GM21529 (cell line): ENCODE measurements around the gene MARK2.
"Not testable (repeated sequence)": the region's sequence is repeated elsewhere in the genome, so short reads cannot be mapped to it uniquely, and the experiment has no call there.

Experiments used
- ATAC-seq: cut with Tn5 transposase; IDR thresholded peaks from one replicate; pipeline ENCODE4 v1.9.1; 2021; ENCODE audit not compliant: unreplicated experiment

MARK2 gene

DNA sequence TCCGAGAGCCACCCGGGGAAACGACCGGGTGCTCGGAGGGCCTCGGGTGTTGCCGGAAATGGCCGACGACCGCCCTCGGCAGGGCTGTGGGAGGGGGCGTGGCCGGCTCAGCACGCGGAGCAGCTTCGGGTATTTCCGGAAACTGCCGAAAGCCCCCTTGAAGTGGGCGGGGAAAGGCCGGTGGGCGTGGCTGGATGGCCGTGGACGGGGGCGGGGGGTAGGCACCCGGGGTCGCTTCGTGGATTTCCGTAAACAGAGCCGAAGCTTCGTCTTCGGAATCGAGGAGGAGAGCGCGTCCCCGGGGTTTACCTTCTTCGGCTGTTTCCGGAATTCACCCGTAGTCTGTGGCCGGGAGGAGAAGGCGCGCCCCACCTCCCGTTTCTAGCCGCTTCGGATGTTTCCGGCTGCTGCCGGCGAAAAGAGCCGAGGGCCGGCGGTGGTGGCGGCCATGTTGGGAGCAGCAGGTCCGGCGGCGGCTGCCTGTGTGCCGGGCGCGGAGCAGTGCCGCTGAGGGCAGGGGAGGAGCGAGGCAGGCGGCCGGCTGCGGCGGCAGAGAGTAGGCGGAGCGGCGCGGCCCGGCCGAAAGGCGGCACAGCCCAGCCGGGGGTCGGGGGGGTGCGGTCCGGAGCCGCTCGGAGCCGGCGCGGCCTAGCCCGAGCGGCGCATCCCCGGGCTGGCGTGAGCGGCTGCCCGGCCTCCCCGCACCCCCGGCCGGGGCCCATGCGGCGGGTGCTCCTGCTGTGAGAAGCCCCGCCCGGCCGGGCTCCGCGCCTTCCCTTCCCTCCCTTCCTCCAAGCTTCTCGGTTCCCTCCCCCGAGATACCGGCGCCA lies at the start of gene MARK2:
TSS of gene MARK2 (plus strand) at position 433 of the 830 bp plus-strand sequence. CDS start at position 830, 397 bp downstream.
- ATAC-seq: peak; percentile 71

DNA sequence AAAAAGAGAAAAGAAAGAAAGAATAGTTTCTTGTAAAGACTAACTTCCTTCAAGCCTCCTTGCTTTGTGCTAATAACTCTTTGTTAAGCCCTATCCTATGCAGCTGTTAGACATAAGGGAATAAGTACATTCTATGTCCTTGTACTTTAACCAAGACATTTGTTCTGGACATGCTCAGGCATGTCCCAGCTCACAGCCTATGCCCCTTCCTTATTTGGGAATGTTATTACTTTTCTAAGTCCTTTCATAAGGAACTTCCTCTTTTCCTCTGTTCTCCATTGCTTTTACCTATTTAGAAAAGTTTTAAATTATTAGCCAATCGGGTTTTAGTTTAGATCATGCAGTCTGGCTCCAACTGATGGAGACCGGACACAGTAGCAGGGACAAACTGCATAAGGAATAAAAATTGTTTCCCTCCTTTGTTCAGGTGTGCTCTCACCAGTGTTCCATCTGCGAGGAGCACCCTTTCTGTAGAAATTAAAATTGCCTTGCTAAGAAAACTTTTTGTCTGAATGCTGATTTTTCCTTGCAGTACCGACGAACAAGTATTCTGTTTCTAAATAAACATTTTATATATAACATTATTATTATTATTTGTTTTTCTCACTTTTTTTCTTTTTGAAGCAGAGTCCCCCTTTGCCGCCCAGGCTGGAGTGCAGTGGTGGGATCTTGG lies 47.3 kb upstream of the MARK2 start:
- ATAC-seq: no peak

DNA sequence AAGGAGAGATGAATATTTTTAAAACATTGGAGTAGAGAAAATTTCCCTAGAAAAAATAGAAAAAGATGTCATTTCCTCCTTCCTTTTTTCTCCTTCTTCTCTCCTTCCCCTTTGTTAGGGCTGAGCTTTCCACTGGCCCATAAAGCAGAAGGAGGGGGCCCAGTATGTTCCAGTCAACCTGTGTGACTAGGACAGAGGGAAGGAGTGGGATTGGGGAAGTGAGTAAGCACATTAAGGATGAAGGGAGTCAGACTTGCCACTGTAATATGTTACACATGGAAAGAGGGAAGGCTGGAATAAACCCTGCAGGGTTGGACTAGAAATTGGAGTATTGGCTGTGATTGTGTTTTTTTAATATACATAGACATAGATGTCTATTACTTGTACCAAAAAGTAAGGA lies 45.7 kb upstream of the MARK2 start:
- no peak for ATAC-seq

DNA sequence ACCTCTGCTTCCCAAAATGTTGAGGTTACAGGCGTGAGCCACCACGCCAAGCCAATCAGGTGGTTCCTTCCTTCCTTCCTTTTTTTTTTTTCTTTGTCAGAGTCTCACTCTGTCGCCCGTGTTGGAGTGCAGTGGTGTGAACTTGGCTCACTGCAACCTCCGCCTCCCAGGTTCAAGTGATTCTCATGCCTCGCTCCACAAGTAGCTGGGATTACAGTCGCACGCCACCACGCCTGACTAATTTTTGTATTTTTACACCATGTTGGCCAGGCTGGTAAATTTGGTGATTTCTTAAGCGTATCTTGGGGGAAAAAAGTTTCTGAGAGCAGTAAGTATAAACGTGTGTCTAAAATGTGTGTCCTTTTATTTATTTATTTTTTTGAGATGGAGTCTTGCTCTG lies 43.8 kb upstream of the MARK2 start:
- ATAC-seq: no peak

- ATAC-seq: no peak
Observed at GRCh38 chr11:63800921-63801320, 38.0 kb upstream of the MARK2 start.

DNA sequence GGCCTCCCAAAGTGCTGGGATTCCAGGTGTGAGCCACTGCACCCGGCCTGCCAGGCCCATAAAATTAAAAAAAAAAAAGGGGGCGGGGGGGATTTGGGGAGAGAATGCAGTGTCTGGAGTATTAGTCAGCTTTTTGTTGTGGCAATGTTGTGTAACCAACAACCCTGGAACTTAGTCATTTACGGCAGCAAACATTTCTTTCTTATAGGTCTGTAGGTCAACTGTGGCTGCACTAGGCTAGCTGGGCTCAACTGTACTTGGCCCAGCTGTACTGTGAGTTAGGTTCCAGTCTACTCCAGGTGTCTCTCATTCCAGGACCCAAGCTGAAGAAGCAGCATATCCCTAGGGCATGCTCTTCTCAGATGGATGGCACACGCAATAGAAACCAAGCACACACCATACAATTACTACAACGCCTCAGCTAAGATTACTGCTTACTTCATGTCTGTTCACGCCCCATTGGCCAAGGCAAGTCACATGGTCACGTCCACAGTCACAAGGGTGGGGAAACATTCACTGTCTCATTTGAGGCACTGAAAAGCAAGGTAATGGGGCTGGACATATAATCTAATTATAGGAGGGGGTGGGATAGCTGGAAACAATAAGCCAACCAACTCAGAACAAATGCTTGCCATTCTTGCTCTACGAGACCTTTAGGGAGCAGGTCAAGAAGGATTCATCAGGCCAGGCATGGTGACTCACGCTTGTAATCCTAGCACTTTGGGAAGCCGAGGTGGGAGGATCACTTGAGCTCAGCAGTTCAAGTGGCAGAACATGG lies 36.1 kb upstream of the MARK2 start:
- ATAC-seq: no peak

DNA sequence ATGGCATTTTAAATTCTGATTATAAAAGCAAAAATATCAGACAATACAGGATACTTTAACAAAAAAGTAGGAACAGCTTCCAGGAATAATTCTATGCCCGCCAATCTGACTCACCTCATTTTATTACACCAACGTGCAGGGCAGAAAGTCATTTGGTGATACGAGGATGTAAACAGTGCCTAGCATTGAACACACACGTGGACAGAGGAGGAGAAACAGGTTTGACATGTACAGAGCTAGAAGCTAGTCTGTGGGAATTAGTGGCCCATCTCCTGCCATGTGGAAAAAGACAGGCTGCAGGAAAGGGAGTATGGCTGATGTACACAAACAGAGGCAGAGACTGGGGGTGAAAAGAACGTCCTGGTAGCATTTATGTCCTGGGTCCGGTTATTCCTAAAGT lies 34.7 kb upstream of the MARK2 start:
- ATAC-seq: no peak

GRCh38 chr11:63805844-63806415 lies 33.0 kb upstream of the MARK2 start:
- no peak for ATAC-seq

DNA sequence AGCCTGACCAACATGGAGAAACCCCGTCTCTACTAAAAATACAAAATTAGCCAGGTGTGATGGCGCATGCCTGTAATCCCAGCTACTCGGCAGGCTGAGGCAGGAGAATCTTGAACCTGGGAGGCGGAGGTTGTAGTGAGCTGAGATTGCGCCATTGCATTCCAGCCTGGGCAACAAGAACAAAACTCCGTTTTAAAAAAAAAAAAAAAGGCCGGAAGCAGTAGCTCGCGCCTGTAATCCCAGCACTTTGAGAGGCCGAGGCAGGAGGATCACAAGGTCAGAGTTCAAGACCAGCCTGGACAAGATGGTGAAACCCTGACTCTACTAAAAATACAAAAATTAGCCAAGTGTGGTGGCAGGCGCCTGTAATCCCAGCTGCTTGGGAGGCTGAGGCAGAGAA lies 28.5 kb upstream of the MARK2 start:
- ATAC-seq: not testable (repeated sequence)

- no peak for ATAC-seq
Observed at GRCh38 chr11:63811522-63811921, 27.4 kb upstream of the MARK2 start.

DNA sequence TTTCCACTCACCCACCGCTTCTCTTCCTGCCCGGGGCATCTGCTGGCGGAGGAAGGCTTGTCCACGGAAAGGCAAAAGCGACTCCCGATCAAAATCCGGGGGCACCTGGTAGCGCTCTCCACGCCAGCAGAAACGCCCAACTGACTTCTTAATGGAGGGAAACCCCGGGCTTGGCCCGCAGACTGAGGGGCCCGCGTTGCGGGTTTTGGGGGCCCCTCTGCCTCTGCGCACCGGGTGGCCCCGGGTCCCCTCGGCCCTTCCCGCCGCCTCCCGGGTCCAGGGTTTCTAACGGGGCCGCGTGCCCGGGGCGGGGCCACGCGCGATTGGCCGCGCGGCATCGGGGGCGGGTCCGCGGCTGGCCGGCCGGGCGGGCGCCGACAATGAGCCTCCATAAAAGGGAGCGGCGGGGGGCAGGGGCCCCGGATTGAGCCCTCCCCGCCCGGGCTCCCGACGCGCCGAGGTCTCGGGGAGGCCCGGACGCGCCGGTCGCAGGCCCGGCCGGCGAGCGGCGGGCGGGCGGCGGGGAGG lies 25.8 kb upstream of the MARK2 start, which contains the start of gene SPINDOC:
TSS of gene SPINDOC (plus strand) at position 422 of the 528 bp plus-strand sequence. CDS start 231 bp downstream, outside the sequence.
- peak; percentile 83 for ATAC-seq

DNA sequence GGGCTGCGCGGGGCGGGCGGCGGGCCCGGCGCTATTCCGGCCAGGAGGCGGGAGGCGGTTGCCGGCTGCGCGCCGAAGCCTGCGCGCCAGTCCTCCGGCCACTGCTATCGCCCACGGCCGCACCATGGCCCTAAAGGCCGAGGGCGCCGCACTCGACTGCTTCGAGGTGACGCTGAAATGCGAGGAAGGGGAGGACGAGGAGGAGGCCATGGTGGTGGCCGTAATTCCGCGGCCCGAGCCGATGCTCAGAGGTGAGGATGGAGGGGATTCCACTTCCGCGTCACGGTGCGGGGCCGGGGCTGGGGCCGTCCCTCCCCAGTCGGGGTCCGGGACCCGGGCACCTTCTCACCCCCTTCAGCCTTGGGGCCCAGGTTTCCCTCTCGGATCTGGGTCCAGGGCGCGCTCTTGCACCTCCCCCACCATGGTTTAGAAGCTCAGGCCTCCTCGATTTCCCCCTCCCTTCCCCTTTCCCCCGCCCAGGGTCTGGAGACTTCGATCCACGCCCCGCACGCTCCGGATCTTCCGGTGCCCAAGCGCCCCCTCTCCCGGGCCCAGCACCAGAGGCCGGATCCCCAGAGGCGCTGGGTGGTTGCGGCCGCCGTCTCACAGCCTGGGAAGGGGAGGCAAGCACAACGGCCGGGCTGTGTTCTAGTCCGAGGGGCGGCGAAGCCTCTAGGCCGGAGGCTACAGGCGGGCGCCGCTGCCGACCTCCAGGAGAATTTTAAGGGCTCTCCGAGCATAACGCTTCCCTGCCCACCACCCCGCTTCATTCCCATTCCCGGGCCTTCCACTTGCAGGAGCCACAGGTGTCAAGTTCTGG lies 25.1 kb upstream of the MARK2 start:
- peak; percentile 43 for ATAC-seq

GRCh38 chr11:63814383-63814736 lies 24.6 kb upstream of the MARK2 start:
- no peak for ATAC-seq

DNA sequence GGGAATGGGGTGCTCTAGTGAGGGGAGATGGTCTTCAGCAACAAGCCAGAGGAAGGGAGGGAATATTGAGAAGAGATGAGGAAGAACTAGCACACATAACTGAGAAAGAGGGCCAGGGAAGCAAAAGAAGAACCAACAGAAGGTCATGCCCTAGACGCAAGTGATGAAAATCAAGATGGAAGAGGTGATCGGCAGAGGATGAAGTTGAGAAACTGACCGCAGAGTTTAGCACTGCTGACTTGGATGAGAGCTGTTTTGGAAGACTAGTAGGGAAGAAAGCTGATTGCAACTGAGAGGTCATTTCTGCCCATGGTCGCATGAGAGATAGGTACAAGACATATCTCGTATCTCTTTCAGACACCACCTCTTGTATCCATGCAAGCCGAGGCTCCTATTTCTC lies 22.7 kb upstream of the MARK2 start:
- ATAC-seq: no peak

GRCh38 chr11:63816732-63817131 lies 22.2 kb upstream of the MARK2 start:
- no peak for ATAC-seq

DNA sequence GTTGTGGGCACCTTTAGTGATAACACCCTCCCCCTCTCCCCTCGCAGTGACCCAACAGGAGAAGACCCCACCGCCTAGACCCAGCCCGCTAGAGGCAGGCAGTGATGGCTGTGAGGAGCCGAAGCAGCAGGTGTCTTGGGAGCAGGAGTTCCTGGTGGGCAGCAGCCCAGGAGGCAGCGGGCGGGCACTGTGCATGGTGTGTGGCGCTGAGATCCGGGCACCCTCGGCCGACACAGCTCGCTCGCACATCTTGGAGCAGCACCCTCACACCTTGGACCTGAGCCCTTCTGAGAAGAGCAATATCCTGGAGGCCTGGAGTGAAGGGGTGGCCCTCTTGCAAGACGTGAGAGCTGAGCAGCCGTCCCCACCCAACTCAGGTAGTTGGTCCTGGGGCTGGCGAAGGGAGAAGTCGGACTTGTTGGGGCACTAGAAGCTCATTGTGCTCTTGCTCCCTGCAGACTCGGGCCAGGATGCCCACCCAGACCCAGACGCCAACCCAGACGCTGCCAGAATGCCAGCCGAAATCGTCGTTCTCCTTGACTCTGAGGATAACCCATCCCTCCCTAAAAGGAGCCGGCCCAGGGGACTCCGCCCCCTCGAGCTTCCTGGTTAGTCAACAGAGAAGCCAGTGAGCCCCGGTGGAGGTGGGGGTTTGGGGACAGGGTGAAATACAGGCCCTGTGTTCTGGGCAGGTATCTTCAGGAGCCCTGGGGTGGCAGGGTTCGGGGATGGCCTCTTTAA lies 21.0 kb upstream of the MARK2 start:
- ATAC-seq: no peak

- no peak for ATAC-seq
Observed at GRCh38 chr11:63818609-63819008, 20.3 kb upstream of the MARK2 start.

- no peak for ATAC-seq
Observed at GRCh38 chr11:63821411-63821810, 17.5 kb upstream of the MARK2 start.

DNA sequence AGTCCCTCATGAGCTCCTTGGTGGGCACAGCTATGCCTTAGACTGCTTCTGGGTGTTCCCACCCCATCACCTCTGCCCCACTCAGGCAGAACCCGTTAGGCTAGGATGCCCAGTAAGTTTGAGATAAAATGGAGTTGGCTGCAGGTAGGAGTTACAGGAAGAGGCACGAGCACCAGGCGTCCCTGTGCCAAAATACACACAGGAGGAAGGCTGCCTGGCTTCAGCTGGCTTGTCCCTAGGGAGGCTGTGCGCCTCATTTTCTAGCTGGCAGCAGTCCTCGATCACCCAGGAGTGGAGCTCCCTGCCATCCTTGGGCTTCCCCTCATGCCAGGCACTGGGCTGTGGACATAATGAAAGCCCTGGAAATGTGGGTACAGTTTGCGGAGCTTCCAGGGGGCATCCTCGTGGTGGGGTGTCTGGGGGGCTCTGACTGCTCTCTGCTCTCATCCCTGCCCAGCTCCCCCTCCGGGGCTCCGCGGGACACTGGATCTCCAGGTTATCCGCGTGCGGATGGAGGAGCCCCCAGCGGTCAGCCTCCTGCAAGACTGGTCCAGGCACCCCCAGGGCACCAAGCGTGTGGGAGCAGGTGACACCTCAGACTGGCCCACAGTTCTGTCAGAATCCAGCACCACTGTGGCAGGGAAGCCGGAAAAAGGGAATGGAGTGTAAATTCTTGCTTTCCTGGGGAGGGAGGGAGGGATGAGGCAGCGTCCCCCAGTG lies 12.3 kb upstream of the MARK2 start:
- no peak for ATAC-seq
